HepG2 (cell line): ENCODE results near the gene CDC123. TPM values are rescaled to one million over a fixed set of nuclear protein-coding genes. Genes with fewer than 3 reads are reported as not detected.

ENCODE experiments used
- BORCS8-MEF2B ChIP-seq: sonication (generic); formaldehyde crosslinking; IDR thresholded peaks from 2 replicates; pipeline ENCODE4 v1.8.0; 2022; ENCODE audit warnings: mild to moderate bottlenecking, missing genetic modification reagents
- CEBPG ChIP-seq: IDR thresholded peaks from 2 replicates; pipeline ENCODE4 v1.6.1; 2016
- FOXK2 ChIP-seq: fragments of 450-650 bp; IDR thresholded peaks from 2 replicates; pipeline ENCODE4 v1.6.1; 2016
- GTF2F1 ChIP-seq: fragments of 150-350 bp; IDR thresholded peaks from 2 replicates; pipeline ENCODE4 v1.6.1; 2014; ENCODE audit warnings: low read length
- HOXA9 ChIP-seq: sonication (generic); formaldehyde crosslinking; IDR thresholded peaks from 2 replicates; pipeline ENCODE4 v1.8.1; 2022; ENCODE audit warnings: missing genetic modification reagents, mild to moderate bottlenecking, moderate library complexity, borderline replicate concordance
- MEF2D ChIP-seq: sonication (generic); formaldehyde crosslinking; IDR thresholded peaks from 2 replicates; pipeline ENCODE4 v1.5.1; 2020; ENCODE audit warnings: mild to moderate bottlenecking, missing genetic modification reagents
- PCBP1 ChIP-seq: fragments of 200-400 bp; formaldehyde crosslinking; IDR thresholded peaks from 2 replicates; pipeline ENCODE4 v1.6.1; 2017; ENCODE audit warnings: mild to moderate bottlenecking, low read depth, low read length, borderline replicate concordance
- RARA ChIP-seq: IDR thresholded peaks from 2 replicates; pipeline ENCODE4 v1.6.1; 2016; ENCODE audit warnings: missing genetic modification reagents, missing compliant biosample characterization
- RBAK ChIP-seq: sonication (generic); formaldehyde crosslinking; IDR thresholded peaks from 2 replicates; pipeline ENCODE4 v1.5.1; 2020; ENCODE audit warnings: mild to moderate bottlenecking, missing genetic modification reagents
- SIN3A ChIP-seq: IDR thresholded peaks from 2 replicates; pipeline ENCODE4 v1.6.1; 2011; ENCODE audit warnings: low read depth, mild to moderate bottlenecking, control low read depth, low read length, borderline replicate concordance
- ZFP36L2 ChIP-seq: sonication (generic); formaldehyde crosslinking; IDR thresholded peaks from 2 replicates; pipeline ENCODE4 v1.4.0; 2020; ENCODE audit warnings: missing genetic modification reagents
- ZNF234 ChIP-seq: sonication (generic); formaldehyde crosslinking; conservative IDR thresholded peaks from 2 replicates; pipeline ENCODE4 v1.5.1; 2020; ENCODE audit warnings: mild to moderate bottlenecking, missing genetic modification reagents
- ZNF256 ChIP-seq: sonication (generic); formaldehyde crosslinking; conservative IDR thresholded peaks from 2 replicates; pipeline ENCODE4 v1.4.0; 2020; ENCODE audit warnings: missing genetic modification reagents
- ZNF441 ChIP-seq: sonication (generic); formaldehyde crosslinking; IDR thresholded peaks from 2 replicates; pipeline ENCODE4 v1.7.0; 2021; ENCODE audit warnings: missing genetic modification reagents, borderline replicate concordance
- ZNF543 ChIP-seq: sonication (generic); formaldehyde crosslinking; IDR thresholded peaks from 2 replicates; pipeline ENCODE4 v1.4.0; 2020; ENCODE audit warnings: mild to moderate bottlenecking, missing genetic modification reagents
- ZNF616 ChIP-seq: sonication (generic); formaldehyde crosslinking; IDR thresholded peaks from 2 replicates; pipeline ENCODE4 v1.5.0; 2020; ENCODE audit warnings: low read depth, mild to moderate bottlenecking, missing genetic modification reagents
- ZNF841 ChIP-seq: sonication (generic); formaldehyde crosslinking; IDR thresholded peaks from 2 replicates; pipeline ENCODE4 v1.8.1; 2023; ENCODE audit warnings: missing genetic modification reagents, borderline replicate concordance
- ZSCAN12 ChIP-seq: sonication (generic); formaldehyde crosslinking; IDR thresholded peaks from 2 replicates; pipeline ENCODE4 v1.9.0; 2021; ENCODE audit warnings: mild to moderate bottlenecking, missing genetic modification reagents
- polyA plus RNA-seq, 8 experiments: library from polyadenylated mRNA; depleted of rRNA in 3 of 8; stranded (reverse) in 7 of 8; unstranded in 1 of 8; fragments of >200 nt; fragmentation: Illumina TruSeq in 4 of 8; extraction: Trizol in 4 of 8; gene quantifications; 2 replicates each; pipeline versions ENCODE4 v1.2.1 to v1.2.3, GENCODE V29; 2011 to 2016; ENCODE audit warnings: low read depth in 4 of 8, missing spikeins in 1 of 8, mixed read lengths in 1 of 8; ENCODE audit not compliant: insufficient read depth in 1 of 8
- total RNA-seq, 5 experiments: library from RNA; depleted of rRNA; stranded (reverse); fragments of >200 nt; fragmentation: Illumina TruSeq; extraction: Trizol; gene quantifications; 2 replicates each; pipeline ENCODE4 v1.2.3, GENCODE V29; 2016; ENCODE audit warnings: low read depth in 1 of 5
- TF ChIP-seq, protein P1 (sequence below): sonication (generic); formaldehyde crosslinking; IDR thresholded peaks from 2 replicates; pipeline ENCODE4 v1.5.1; 2020; ENCODE audit warnings: mild to moderate bottlenecking, missing genetic modification reagents, moderate library complexity
- TF ChIP-seq, protein P2 (sequence below): IDR thresholded peaks from 2 replicates; pipeline ENCODE4 v1.6.1; 2018; ENCODE audit warnings: missing genetic modification reagents
- TF ChIP-seq, protein P3 (sequence below): sonication (generic); formaldehyde crosslinking; IDR thresholded peaks from 2 replicates; pipeline ENCODE4 v1.4.0; 2020; ENCODE audit warnings: missing genetic modification reagents, mild to moderate bottlenecking, borderline replicate concordance
- TF ChIP-seq, protein P4 (sequence below): sonication (generic); formaldehyde crosslinking; IDR thresholded peaks from 2 replicates; pipeline ENCODE4 v1.5.0; 2020; ENCODE audit warnings: missing genetic modification reagents

Gene CDC123
- total and polyA plus RNA-seq, 2 of the 13 experiments (the other 11 are each of a cell fraction or from before 2014, with no cell fraction given): 63.3 to 153 TPM

DNA sequence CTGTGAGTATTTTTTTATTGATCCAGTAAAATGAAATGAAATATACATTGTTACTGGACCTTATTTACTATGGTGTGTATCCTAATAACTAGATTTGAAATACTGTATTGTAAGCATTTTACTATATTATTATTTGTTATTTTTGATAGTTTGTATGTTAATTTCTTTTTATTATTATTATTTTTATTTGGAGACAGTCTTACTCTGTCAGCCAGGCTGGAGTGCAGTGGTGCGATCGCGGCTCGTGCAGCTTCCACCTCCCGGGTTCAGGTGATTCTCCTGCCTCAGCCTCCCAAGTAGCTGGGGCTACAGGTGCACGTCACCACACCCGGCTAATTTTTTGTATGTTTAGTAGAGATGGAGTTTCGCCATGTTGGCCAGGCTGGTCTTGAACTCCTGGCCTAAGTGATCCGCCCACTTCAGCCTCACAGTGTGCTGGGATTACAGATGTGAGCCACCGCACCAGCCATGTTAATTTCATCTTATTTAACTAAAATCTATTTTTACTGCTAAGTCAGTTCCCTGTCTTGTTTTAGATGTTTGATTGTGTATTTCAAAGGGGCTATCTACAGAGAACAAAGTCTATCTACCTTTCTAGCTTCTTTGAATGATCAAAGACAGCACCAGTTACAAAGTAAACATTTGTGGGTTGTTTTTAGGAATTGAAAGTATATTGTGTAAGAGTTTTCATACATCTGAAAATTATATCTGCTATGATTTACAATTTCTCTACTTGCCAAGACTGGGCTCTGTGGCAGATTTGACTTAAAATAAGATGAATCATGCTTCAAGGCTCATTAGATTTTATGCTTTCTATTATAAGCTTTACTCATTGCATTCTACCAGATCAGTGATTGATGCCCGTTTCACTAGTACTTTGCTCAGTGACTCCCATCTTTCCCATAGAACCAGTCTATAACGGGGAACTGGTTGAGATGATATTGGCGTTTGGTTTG is 41.6 kb downstream of the CDC123 start (continued):
- TF ChIP-seq, protein P1, sequence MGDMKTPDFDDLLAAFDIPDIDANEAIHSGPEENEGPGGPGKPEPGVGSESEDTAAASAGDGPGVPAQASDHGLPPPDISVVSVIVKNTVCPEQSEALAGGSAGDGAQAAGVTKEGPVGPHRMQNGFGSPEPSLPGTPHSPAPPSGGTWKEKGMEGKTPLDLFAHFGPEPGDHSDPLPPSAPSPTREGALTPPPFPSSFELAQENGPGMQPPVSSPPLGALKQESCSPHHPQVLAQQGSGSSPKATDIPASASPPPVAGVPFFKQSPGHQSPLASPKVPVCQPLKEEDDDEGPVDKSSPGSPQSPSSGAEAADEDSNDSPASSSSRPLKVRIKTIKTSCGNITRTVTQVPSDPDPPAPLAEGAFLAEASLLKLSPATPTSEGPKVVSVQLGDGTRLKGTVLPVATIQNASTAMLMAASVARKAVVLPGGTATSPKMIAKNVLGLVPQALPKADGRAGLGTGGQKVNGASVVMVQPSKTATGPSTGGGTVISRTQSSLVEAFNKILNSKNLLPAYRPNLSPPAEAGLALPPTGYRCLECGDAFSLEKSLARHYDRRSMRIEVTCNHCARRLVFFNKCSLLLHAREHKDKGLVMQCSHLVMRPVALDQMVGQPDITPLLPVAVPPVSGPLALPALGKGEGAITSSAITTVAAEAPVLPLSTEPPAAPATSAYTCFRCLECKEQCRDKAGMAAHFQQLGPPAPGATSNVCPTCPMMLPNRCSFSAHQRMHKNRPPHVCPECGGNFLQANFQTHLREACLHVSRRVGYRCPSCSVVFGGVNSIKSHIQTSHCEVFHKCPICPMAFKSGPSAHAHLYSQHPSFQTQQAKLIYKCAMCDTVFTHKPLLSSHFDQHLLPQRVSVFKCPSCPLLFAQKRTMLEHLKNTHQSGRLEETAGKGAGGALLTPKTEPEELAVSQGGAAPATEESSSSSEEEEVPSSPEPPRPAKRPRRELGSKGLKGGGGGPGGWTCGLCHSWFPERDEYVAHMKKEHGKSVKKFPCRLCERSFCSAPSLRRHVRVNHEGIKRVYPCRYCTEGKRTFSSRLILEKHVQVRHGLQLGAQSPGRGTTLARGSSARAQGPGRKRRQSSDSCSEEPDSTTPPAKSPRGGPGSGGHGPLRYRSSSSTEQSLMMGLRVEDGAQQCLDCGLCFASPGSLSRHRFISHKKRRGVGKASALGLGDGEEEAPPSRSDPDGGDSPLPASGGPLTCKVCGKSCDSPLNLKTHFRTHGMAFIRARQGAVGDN (CRISPR knock-in tag): peak; percentile 18; the same call in 1 of the 2 replicates
- no peak for TF ChIP-seq BORCS8-MEF2B (CRISPR knock-in tag)
- no peak for TF ChIP-seq ZSCAN12 (CRISPR knock-in tag)
- no peak for TF ChIP-seq ZNF256 (CRISPR knock-in tag)
- no peak for TF ChIP-seq RBAK
- peak; percentile 97 for TF ChIP-seq MEF2D (CRISPR knock-in tag)
- no peak for TF ChIP-seq ZNF616 (CRISPR knock-in tag)
- peak; percentile 71 for TF ChIP-seq CEBPG
- no peak for TF ChIP-seq HOXA9 (CRISPR knock-in tag)
- TF ChIP-seq ZNF234 (CRISPR knock-in tag): no peak
- TF ChIP-seq ZNF441: no peak
- no peak for TF ChIP-seq ZFP36L2 (CRISPR knock-in tag)
- no peak for TF ChIP-seq SIN3A
- TF ChIP-seq FOXK2: no peak
- TF ChIP-seq, protein P2, sequence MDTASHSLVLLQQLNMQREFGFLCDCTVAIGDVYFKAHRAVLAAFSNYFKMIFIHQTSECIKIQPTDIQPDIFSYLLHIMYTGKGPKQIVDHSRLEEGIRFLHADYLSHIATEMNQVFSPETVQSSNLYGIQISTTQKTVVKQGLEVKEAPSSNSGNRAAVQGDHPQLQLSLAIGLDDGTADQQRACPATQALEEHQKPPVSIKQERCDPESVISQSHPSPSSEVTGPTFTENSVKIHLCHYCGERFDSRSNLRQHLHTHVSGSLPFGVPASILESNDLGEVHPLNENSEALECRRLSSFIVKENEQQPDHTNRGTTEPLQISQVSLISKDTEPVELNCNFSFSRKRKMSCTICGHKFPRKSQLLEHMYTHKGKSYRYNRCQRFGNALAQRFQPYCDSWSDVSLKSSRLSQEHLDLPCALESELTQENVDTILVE (CRISPR knock-in tag): no peak
- TF ChIP-seq GTF2F1: no peak
- no peak for TF ChIP-seq PCBP1
- peak; percentile 72 for TF ChIP-seq RARA (CRISPR knock-in tag)
- TF ChIP-seq ZNF543 (CRISPR knock-in tag): no peak
- TF ChIP-seq, protein P3, sequence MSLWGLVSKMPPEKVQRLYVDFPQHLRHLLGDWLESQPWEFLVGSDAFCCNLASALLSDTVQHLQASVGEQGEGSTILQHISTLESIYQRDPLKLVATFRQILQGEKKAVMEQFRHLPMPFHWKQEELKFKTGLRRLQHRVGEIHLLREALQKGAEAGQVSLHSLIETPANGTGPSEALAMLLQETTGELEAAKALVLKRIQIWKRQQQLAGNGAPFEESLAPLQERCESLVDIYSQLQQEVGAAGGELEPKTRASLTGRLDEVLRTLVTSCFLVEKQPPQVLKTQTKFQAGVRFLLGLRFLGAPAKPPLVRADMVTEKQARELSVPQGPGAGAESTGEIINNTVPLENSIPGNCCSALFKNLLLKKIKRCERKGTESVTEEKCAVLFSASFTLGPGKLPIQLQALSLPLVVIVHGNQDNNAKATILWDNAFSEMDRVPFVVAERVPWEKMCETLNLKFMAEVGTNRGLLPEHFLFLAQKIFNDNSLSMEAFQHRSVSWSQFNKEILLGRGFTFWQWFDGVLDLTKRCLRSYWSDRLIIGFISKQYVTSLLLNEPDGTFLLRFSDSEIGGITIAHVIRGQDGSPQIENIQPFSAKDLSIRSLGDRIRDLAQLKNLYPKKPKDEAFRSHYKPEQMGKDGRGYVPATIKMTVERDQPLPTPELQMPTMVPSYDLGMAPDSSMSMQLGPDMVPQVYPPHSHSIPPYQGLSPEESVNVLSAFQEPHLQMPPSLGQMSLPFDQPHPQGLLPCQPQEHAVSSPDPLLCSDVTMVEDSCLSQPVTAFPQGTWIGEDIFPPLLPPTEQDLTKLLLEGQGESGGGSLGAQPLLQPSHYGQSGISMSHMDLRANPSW: no peak
- TF ChIP-seq, protein P4, sequence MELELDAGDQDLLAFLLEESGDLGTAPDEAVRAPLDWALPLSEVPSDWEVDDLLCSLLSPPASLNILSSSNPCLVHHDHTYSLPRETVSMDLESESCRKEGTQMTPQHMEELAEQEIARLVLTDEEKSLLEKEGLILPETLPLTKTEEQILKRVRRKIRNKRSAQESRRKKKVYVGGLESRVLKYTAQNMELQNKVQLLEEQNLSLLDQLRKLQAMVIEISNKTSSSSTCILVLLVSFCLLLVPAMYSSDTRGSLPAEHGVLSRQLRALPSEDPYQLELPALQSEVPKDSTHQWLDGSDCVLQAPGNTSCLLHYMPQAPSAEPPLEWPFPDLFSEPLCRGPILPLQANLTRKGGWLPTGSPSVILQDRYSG (CRISPR knock-in tag): no peak
- TF ChIP-seq ZNF841 (CRISPR knock-in tag): no peak
